Measurements from ENCODE around the gene FRAS1.
"Not testable (repeated sequence)": the region's sequence is repeated elsewhere in the genome, so short reads cannot be mapped to it uniquely, and the experiment has no call there.

The FRAS1 gene

GRCh38 chr4:78467223-78467622 is 410.1 kb downstream of the FRAS1 start:
- H3K27ac Mint-ChIP-seq; H3K36me3 Mint-ChIP-seq (ENCODE audit: low read depth); H3K27me3 Mint-ChIP-seq; H3K4me3 Mint-ChIP-seq; intact Hi-C loops (cut with micrococcal nuclease); H3K4me1 Mint-ChIP-seq (ENCODE audit: low read depth); H3K9me3 Mint-ChIP-seq: not testable (repeated sequence)

GRCh38 chr4:78468272-78468671 is 411.1 kb downstream of the FRAS1 start:
- Mint-ChIP-seq H3K4me3 (no peak overlapping the region), H3K36me3 (ENCODE audit: low read depth) (no peaks in the 10 kb centered on the region), H3K27me3 (no peaks in the 10 kb centered on the region), H3K4me1 (ENCODE audit: low read depth) (no peaks in the 10 kb centered on the region), H3K27ac (no peak overlapping the region), H3K9me3 (peaks cover 8% of the 10 kb centered on the region)
- intact Hi-C loops (cut with micrococcal nuclease), result no loop called here

GRCh38 chr4:78476108-78476704 is 419.1 kb downstream of the FRAS1 start:
- H3K4me3 Mint-ChIP-seq, result no peak overlapping the region
- H3K27me3 Mint-ChIP-seq, result no peaks in the 10 kb centered on the region
- H3K4me1 Mint-ChIP-seq (ENCODE audit: low read depth), result no peaks in the 10 kb centered on the region
- H3K27ac Mint-ChIP-seq, result no peak overlapping the region
- H3K9me3 Mint-ChIP-seq, result no peaks in the 10 kb centered on the region
- intact Hi-C loops (cut with micrococcal nuclease), result no loop called here
- no peaks in the 10 kb centered on the region for H3K36me3 Mint-ChIP-seq (ENCODE audit: low read depth)

GRCh38 chr4:78477276-78477675 is 420.2 kb downstream of the FRAS1 start:
- intact Hi-C loops (cut with micrococcal nuclease), result no loop called here
- Mint-ChIP-seq H3K27me3 (no peaks in the 10 kb centered on the region), H3K4me1 (ENCODE audit: low read depth) (no peaks in the 10 kb centered on the region), H3K27ac (no peak overlapping the region), H3K9me3 (no peaks in the 10 kb centered on the region), H3K4me3 (no peak overlapping the region), H3K36me3 (ENCODE audit: low read depth) (no peaks in the 10 kb centered on the region)

GRCh38 chr4:78478523-78478922 is 421.4 kb downstream of the FRAS1 start:
- no peaks in the 10 kb centered on the region for H3K27me3 Mint-ChIP-seq

GRCh38 chr4:78480286-78480685 is 423.2 kb downstream of the FRAS1 start:
- Mint-ChIP-seq H3K27me3 (no peaks in the 10 kb centered on the region), H3K4me3 (no peak overlapping the region)
- intact Hi-C loops (cut with micrococcal nuclease), result no loop called here

More at GRCh38 chr4:78478523-78478922, 421.4 kb downstream of the FRAS1 start:
- intact Hi-C loops (cut with micrococcal nuclease), result no loop called here
- H3K9me3 Mint-ChIP-seq, result no peaks in the 10 kb centered on the region
- no peak overlapping the region for H3K4me3 Mint-ChIP-seq
- H3K27ac Mint-ChIP-seq, result no peak overlapping the region
- no peaks in the 10 kb centered on the region for H3K4me1 Mint-ChIP-seq (ENCODE audit: low read depth)
- no peaks in the 10 kb centered on the region for H3K36me3 Mint-ChIP-seq (ENCODE audit: low read depth)

GRCh38 chr4:78481180-78481579 is 424.1 kb downstream of the FRAS1 start:
- Mint-ChIP-seq H3K4me3 (no peak overlapping the region), H3K36me3 (ENCODE audit: low read depth) (no peaks in the 10 kb centered on the region), H3K9me3 (no peaks in the 10 kb centered on the region), H3K27me3 (no peaks in the 10 kb centered on the region), H3K4me1 (ENCODE audit: low read depth) (no peaks in the 10 kb centered on the region), H3K27ac (no peak overlapping the region)
- intact Hi-C loops (cut with micrococcal nuclease), result no loop called here

More at GRCh38 chr4:78480286-78480685, 423.2 kb downstream of the FRAS1 start:
- Mint-ChIP-seq H3K36me3 (ENCODE audit: low read depth) (no peaks in the 10 kb centered on the region), H3K4me1 (ENCODE audit: low read depth) (no peaks in the 10 kb centered on the region), H3K9me3 (no peaks in the 10 kb centered on the region), H3K27ac (no peak overlapping the region)

GRCh38 chr4:78482281-78482680 is 425.2 kb downstream of the FRAS1 start:
- Mint-ChIP-seq H3K9me3 (no peaks in the 10 kb centered on the region), H3K27me3 (no peaks in the 10 kb centered on the region), H3K27ac (no peak overlapping the region), H3K4me1 (ENCODE audit: low read depth) (no peaks in the 10 kb centered on the region), H3K4me3 (no peak overlapping the region), H3K36me3 (ENCODE audit: low read depth) (no peaks in the 10 kb centered on the region)
- intact Hi-C loops (cut with micrococcal nuclease), result no loop called here

GRCh38 chr4:78483811-78484210 is 426.7 kb downstream of the FRAS1 start:
- intact Hi-C loops (cut with micrococcal nuclease), result no loop called here
- no peaks in the 10 kb centered on the region for H3K4me1 Mint-ChIP-seq (ENCODE audit: low read depth)
- H3K9me3 Mint-ChIP-seq, result no peaks in the 10 kb centered on the region
- no peak overlapping the region for H3K4me3 Mint-ChIP-seq
- no peaks in the 10 kb centered on the region for H3K27me3 Mint-ChIP-seq
- H3K27ac Mint-ChIP-seq, result no peak overlapping the region
- no peaks in the 10 kb centered on the region for H3K36me3 Mint-ChIP-seq (ENCODE audit: low read depth)

- Mint-ChIP-seq H3K36me3 (ENCODE audit: low read depth) (no peaks in the 10 kb centered on the region), H3K27ac (no peak overlapping the region), H3K27me3 (no peaks in the 10 kb centered on the region), H3K4me3 (no peak overlapping the region), H3K9me3 (no peaks in the 10 kb centered on the region), H3K4me1 (ENCODE audit: low read depth) (no peaks in the 10 kb centered on the region)
- intact Hi-C loops (cut with micrococcal nuclease), result no loop called here
Observed at GRCh38 chr4:78484574-78484973, 427.5 kb downstream of the FRAS1 start.

GRCh38 chr4:78493731-78494130 is 436.6 kb downstream of the FRAS1 start:
- Mint-ChIP-seq H3K36me3 (ENCODE audit: low read depth) (no peaks in the 10 kb centered on the region), H3K4me1 (ENCODE audit: low read depth) (no peaks in the 10 kb centered on the region), H3K4me3 (no peak overlapping the region), H3K27ac (no peak overlapping the region), H3K9me3 (peaks cover 6% of the 10 kb centered on the region), H3K27me3 (no peaks in the 10 kb centered on the region)
- intact Hi-C loops (cut with micrococcal nuclease), result no loop called here

GRCh38 chr4:78496021-78496643 is 439.0 kb downstream of the FRAS1 start:
- no peaks in the 10 kb centered on the region for H3K36me3 Mint-ChIP-seq (ENCODE audit: low read depth)
- no peaks in the 10 kb centered on the region for H3K9me3 Mint-ChIP-seq
- H3K27me3 Mint-ChIP-seq, result no peaks in the 10 kb centered on the region
- no peak overlapping the region for H3K4me3 Mint-ChIP-seq
- no peak overlapping the region for H3K27ac Mint-ChIP-seq
- H3K4me1 Mint-ChIP-seq (ENCODE audit: low read depth), result no peaks in the 10 kb centered on the region
- intact Hi-C loops (cut with micrococcal nuclease), result no loop called here

- H3K27me3 Mint-ChIP-seq; H3K4me3 Mint-ChIP-seq; H3K27ac Mint-ChIP-seq; H3K36me3 Mint-ChIP-seq (ENCODE audit: low read depth); H3K4me1 Mint-ChIP-seq (ENCODE audit: low read depth); intact Hi-C loops (cut with micrococcal nuclease); H3K9me3 Mint-ChIP-seq: not testable (repeated sequence)
Observed at GRCh38 chr4:78506260-78506659, 449.1 kb downstream of the FRAS1 start.

GRCh38 chr4:78509043-78509442 is 451.9 kb downstream of the FRAS1 start:
- Mint-ChIP-seq H3K27ac (no peak overlapping the region), H3K9me3 (peaks cover 6% of the 10 kb centered on the region), H3K4me1 (ENCODE audit: low read depth) (no peaks in the 10 kb centered on the region), H3K27me3 (no peaks in the 10 kb centered on the region), H3K36me3 (ENCODE audit: low read depth) (no peaks in the 10 kb centered on the region), H3K4me3 (no peak overlapping the region)
- intact Hi-C loops (cut with micrococcal nuclease), result no loop called here

- no peaks in the 10 kb centered on the region for H3K4me1 Mint-ChIP-seq (ENCODE audit: low read depth)
- H3K9me3 Mint-ChIP-seq, result peaks cover 6% of the 10 kb centered on the region
Observed at GRCh38 chr4:78510108-78510507, 453.0 kb downstream of the FRAS1 start.

More at GRCh38 chr4:78510108-78510507, 453.0 kb downstream of the FRAS1 start:
- no peaks in the 10 kb centered on the region for H3K36me3 Mint-ChIP-seq (ENCODE audit: low read depth)
- no peak overlapping the region for H3K4me3 Mint-ChIP-seq
- H3K27me3 Mint-ChIP-seq, result no peaks in the 10 kb centered on the region
- intact Hi-C loops (cut with micrococcal nuclease), result loop anchor here (10.0 kb wide), 1 partner anchor 445 kb away; no protein-coding TSS in a partner anchor
- H3K27ac Mint-ChIP-seq, result no peak overlapping the region

Data from dendritic cell treated with granulocyte-macrophage colony-stimulating factor and Interleukin-4, amounts not matched to agents 40 ng/mL and 50 ng/mL, for 4 days (primary cell).